ENCODE results near the gene ADCY4.
"Not testable (repeated sequence)": the region's sequence is repeated elsewhere in the genome, so short reads cannot be mapped to it uniquely, and the experiment has no call there.

The ADCY4 gene

DNA sequence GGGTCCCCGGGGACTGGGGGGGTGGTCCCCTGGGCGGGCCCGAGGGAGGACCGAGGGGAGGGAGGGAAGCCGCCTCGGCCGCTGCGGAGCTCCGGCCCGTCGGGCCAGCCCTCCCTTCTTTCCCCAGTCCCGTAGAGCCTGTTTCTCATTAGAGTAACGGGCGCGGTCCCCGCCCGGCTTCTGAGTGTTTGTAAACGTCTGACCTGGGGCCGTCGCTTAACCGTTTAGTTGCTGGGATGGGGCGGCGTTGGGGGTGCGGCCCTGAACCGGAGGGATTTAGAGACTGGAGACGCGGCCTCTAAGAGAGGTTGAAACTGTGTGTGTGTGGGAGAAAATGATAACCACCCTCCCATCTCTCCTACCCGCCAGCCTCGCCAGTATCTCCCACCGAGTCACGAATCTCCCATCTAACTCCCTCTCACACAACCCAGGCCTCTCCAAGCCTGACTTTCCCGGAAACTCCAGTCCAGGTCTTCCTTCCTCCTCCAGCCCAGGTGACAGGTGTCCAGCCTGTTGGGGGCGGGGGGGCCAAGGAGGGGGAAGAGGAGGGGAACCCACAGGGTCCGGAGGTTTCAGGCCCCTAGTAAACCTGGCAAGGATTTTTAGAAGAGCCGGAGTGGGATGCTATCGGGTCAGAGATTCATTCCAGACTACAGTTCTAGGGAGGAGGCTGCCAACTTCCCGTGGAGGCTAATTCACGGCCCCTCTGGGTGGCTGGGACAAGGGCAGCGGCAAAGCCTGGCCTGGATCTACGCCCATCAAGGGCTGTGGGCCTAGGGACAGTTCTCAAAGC lies 32.0 kb upstream of the ADCY4 start:
- no peak for DNase-seq

DNA sequence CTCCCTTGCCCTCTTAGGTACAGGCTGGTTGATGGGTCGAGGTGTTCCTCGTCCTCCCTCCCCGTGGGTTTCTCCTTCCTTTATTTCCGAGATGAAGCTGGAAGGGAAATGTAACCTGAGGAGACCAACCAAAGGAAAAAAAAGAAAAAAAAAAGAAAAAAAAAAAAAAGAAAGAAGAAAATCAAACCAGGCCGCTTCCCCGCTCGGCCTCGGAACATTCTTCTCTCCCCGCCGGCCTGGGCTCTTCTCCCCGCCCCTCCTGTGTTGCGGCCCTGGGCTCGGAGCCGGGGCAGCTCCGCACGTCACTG lies 31.5 kb upstream of the ADCY4 start:
- DNase-seq: no peak

DNA sequence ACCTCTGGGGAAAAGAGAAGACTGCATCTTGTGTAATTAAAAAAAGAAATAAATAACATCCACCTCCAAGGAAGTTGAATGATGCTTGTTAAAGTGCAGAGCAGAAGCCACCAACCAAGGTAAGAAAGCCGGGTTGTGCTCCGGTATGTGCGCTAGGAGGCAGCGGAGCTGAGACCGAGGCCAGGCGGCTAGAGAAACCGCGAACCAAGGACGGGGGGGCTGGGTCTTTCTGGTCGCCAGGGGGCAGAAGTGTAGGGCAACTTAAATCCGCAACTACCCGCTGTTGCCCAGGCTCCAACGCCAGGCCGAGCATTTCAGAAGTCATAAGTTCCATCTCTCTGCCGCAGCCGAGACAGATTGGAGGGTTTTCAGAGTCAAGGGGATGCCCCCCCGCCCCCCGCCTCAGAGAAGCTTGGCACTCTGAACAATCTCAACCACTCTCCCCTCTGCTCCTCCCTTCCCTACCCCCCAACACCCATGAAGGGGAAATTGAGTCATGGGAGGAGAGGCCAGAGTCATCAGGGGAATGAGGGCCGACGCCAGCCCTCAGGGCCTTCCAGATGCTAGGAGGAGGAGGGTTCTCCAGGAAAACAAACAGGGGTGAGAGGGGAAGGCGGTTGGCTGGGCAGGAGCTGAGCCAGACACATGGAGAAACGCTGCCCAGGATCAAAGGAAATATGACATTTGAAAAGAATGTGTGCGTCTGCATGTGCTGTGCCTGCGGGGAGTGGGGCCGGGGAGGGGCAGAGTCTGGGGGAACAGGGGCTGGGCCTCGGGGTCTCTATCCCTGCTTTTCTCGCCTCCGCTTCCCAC lies 30.9 kb upstream of the ADCY4 start:
- peak; percentile 53 for DNase-seq

DNA sequence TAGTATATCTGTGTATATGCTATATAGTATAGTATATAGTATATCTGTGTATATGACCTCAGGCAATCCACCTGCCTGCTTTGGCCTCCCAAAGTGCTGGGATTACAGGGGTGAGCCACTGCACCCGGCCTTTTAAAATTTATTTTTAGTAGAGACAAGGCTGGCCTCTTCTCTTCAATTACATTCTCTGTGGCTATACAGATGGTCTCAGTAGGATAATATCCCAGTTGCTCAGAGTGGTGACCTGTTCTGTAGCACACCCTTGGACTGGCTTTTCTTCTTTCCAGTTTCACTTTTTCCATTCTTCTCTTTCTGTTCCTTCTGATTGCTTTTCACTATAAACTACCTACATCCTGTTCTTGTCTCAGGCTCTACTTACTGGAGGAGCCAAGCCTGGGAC lies 30.0 kb upstream of the ADCY4 start:
- DNase-seq: no peak

DNA sequence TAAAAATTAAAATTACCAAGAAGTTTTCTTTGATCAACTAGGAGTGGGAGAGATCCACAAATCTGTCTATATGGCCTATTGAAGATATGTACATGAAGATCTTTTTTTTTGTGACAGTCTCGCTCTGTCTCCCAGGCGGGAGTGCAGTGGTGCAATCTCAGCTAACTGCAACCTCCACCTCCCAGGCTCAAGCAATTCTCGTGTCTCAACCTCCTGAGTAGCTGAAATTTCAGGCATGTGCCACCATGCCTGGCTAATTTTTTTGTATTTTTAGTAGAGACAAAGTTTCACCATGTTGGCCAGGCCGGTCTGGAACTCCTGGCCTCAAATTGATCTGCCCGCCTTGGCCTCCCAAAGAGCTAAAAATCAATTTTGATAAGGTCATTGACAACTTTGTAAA lies 28.5 kb upstream of the ADCY4 start:
- no peak for DNase-seq

DNA sequence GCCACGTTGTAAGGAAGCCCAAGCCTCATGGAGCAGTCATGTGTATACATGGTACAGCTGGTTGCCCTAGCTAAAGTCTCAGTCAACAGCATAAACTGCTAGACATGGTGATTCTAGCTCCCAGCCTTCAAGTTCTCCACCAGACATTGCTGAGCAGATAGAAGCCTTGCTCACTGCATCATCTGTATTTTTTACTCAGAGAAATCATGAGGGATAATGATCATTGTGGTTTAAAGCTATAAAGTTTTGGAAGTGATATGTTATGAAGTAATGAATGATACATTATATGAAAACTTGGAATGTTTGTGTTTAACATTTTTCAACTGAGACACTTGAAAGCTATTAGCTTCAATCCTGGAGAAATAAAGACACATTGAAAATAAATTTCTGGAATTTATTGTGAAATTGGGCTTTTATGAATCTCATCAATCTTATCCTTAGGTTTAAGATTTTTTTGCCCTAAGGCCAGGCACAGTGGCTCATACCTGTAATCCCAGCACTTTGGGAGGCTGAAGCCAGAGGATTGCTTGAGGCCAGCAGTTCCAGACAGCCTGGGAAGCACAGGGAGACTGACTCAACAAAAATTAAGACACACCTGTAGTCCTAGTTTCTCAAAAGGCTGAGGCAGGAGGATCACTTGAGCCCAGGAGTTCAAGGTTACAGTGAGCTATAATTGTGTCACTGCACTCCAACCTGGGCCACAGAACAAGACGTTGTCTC lies 27.5 kb upstream of the ADCY4 start:
- no peak for DNase-seq

DNA sequence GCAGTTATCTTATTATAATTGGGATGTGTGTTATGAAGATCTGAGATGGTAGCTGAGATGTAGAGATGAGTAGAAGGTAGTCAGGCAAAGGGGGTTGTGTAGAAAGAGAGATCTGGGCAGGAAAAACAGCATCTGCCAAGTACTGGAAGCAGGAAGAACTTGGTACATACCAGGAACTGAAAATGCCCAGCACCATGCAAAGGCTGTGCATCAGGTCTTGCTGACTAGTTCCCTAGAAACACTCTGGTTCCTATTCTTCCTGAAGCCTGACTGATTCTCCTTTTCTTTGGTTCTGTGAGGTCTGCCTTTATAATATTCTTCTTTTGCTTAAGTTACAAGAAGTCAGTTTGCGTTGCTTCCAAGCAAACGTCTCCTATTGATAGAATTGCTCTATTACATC lies 26.5 kb upstream of the ADCY4 start:
- DNase-seq: no peak

DNA sequence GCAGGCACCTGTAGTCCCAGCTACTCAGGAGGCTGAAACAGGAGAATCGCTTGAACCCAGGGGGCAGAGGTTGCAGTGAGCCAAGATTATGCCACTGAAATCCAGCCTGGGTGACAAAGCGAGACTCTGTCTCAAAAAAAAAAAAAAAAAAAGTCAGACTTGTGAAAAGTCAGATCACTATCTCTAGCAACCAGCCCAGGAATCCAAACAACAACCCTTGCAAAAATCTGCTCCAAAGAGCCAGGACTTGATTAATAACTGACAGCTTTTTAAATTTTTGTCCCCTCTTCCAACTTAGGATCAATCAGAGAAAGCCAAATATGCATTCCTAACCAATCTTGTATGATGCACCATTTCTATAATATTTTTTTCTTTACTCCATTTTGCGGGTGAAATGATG lies 25.4 kb upstream of the ADCY4 start:
- no peak for DNase-seq

DNA sequence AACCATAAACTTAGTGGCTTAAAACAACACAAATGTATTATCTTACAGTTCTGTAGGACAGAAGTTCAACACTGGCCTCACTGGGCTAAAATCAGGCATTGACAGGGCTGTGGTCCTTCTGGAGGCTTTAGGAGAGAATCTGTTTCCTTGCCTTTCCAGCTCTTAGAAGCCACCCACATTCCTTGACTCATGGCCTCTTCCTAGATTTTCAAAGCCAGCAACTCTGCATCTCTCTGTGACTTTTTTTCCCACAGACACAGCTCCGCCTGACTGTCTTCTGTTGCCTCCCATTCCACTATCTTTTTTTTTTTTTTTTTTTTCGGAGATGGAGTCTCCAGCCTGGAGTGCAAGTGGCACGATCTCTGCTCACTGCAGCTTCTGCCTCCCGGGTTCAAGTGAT lies 21.3 kb upstream of the ADCY4 start:
- no peak for DNase-seq

DNA sequence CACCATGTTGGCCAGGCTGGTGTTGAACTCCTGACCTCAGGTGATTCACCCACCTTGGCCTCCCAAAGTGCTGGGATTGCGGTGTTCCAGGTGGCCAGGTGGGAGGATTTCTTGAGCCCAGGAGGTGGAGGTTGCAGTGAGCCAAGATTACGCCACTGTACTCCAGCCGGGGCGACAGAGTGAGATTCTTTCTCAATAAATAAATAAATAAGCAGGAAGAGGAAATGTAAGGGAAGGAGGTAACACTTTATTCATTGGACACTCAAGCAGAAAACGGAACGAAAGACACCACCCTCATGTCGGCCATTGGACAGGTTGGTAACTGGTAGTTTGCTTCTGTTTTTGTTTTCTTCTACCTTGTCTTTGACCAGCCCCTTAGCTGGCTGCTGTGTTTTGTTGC lies 20.1 kb upstream of the ADCY4 start:
- DNase-seq: no peak

DNA sequence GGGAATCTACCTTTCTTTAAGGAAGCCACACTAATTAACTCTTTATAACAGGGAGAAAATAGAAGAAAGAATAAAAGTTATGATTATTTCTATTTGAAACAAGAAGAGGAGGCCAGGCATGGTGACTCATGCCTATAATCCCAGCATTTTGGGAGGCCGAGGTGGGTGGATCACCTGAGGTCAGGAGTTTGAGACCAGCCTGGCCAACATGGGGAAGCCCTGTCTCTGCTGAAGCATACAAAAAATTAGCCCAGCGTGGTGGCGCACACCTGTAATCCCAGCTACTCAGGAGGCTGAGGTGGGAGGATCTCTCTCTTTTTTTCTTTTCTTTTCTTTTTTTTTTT lies 19.6 kb upstream of the ADCY4 start:
- not testable (repeated sequence) for DNase-seq

DNA sequence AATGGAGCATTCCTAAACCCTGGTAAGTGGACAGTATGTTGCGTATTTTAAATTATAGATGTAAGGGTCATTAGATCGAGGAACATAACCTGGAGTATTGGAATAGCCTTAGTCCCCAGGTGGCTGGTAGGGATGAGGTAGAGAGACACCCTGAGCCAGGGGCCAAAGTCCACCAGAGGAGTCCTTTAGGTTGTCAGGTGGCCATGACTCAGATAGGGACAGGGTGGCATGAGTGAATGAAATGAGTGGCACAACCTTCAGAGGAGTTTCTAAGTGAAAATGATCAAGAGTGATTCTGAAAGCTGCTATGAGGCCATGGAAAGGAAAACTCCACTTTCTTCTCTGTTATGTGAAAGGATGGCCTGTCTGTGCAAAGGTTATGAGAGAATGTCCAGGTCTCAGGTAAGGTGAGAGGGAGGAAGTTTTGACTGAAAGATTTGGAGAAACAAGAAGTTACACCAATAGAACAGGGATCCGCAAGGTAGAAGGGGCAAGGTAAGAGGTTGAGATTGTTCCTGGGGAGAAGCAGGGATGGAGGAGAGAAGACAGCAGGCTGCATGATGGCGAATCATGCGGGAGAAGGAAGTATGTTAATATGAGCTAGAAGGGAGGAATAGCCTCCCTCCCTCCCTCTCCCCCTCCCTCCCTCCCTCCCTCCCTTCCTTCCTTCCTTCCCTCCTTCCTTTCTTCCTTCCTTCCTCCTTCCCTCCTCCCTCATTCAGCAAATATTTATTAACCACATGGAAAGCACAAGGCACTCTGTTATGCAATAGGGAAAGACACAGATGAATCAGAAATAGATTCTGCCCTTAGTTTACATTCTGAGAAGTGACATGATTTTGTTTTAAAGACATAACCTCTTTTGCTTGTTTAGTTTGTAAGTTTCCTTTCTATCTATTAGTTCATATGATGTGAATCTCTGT lies 18.9 kb upstream of the ADCY4 start:
- no peak for DNase-seq

DNA sequence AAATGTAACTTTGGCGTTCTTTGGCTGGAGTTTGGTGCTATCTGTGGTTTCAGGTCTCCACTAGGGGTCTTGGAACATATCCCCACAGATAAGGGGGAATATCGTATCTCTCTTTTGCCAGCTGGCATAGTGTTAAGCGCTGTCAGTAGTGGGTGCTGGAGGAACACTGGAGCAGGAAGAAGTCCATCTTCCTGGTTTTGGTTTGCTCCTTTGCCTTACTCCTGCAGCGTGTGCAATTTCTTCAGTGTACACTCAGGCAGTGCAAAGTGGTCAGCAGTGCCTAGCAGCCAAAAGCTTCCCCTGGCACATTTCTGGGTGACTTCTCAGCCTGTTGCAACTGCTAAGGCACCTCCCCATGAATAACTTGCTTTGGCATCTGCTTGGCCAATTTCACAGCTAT lies 16.6 kb upstream of the ADCY4 start:
- no peak for DNase-seq

DNA sequence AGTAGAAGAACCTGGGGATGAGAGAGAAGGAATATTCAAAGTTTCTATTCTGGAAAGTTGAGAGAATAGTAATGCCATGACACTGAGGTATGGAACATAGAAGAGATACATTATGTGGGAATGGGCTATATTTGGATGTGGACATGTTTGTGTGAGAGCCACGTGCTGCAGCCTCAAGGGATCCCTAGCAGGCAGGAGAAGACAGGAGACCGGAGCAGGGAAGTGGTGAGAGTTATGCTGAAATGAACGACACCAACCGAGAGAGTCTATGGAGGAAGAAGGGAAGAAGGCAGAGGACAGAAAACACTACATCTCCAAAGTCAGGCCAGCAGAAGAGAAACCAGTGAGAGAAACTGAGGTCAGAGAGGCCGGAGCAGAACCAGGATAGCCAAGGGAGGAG lies 14.9 kb upstream of the ADCY4 start:
- no peak for DNase-seq

DNA sequence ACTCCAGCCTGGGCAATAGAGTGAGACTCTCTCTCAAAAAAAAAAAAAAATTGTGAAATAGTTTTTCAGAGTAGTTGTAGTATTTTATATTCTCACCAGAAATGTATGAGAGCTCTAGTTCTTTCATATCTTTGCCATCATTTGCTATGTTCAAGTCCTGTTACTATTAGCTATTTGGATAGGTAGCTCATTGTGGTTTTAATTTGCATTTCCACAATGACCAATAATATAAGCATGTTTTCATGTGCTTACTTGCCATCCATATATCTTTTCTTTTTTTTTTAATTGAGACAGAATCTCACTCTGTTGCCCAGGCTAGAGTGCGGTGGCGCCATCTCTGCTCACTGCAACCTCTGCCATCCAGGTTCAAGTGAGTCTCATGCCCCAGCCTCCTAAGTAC lies 13.3 kb upstream of the ADCY4 start:
- no peak for DNase-seq

DNA sequence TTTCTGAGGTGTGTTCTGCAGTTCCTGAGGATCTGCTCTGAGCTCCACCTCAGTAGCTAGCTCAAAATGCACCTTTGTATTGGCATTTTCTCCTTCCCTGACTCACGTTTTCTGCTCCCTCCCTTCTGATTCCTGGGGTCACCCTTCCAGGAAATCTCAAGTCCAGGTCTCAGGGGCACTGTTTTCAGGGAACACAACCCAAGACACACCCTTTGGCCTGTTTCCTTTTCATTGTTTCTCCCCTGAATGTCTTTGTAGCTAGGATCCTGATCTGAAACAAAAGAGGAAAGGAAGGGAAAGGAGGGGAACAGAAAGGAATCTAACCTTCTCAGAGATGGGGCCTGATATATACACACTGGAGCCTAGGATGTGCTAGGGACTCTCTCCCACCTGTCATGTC lies 12.3 kb upstream of the ADCY4 start:
- no peak for DNase-seq

DNA sequence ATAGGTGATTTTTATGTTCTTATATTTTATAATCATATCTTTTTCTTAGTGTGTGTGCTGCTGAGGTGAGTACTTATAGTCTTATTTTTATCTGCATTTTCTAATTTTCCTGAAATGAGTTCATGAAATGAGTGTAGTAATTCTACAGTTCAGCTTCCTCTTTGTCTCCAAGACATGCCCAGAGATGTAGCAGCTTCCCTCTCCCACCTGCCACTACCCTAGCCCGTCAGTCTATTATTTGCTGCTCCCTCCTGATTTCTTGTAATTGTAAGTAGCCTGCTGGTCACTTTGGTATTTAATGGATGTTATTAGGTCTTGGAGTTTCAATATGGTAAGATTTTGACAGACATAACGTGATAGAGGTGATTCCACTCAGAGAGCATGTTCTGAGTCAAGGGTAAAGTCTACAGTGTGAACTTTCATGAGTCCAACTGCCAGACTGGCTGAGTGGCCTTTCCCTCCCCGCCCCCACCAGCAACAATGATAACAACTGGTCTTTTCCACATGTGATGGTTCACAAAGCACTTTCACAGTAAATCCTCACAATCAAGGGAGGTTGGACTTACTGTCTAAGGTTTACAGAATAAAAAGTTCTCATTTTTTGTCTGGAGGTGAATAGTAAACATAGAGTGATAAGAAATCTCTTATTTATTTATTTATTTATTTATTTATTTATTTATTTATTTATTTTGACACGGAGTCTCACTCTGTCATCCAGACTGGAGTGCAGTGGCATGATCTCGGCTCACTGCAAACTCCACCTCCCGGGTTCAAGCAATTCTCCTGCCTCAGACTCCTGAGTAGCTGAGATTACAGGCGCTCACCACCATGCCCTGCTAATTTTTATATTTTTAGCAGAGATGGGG lies 9.2 kb upstream of the ADCY4 start:
- DNase-seq: no peak

DNA sequence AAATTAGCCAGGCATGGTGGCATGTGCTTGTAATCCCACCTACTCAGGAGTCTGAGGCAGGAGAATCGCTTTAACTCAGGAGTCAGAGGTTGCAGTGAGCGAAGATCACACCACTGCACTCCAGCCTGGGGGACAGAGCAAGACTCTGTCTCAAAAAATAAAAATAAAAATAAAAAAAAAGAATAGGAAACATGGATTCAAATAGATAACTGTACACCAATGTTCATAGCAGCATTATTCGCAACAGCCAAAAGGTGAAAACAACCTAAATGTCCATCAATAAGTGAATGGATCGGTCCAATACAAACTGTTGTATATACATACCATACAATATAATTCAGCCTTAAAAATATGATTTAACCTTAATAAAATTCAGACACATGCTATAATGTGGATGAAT lies 8.0 kb upstream of the ADCY4 start:
- no peak for DNase-seq

DNA sequence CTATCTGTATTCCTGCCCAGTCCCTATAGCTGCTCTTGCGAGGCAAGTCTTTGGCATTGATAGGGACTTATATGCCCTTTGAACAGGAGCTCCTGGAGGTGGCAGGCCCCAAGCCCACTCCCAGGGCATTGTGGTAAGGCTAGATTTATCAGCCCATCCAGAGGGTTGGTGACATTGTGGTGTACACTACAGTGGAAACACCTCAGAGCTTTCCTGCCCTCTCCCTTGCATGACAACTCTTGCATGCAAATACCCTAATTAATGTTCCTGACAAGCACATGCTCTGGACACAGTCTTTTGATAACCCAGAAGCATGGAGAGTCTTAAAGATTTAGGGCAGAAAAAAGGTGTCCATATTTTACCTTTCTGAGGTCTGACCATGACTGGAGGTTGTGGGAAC lies 5.7 kb upstream of the ADCY4 start:
- DNase-seq: no peak

DNA sequence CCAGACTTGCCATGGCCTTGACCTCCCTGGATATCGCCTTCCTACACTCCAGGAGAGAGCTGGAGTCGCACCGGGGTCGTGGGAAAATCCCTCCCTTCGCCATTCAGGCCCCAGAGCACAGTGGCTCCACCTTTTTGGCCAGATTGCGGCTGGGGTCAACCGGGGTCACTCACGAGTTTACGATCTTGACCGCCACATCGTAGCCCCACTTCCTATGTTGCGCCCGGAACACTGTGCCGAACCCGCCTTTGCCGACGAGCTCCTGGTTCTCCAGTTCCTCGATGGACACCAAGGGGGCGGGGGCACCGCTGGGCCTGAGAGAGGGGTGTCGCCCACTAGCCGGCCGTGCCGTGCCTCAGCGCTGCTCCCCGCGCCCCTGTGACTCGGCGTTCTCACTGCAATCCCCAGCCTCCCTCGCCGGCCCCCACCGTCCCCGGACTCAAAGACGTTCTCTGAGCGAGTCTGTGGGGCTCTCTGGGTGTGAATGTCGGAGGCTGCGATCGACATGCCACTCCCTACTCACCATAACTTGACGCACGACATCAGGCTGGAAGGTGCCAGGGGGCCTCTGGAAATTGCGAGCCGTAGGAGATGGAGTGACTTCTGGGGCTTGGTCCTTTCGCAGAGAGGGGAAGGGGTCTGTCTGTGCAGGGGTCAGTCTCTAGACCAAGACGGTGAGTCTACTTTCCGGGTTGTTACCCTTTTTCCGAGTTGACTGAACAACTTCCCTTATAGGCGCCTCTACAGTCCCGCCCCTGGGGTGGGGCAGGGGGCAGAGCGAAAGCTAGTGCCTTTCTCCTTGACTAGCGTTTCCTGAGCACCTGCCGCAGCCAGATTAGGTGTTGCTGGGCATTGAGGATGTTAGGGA lies 4.6 kb upstream of the ADCY4 start, which contains the start of gene RIPK3:
TSS of gene RIPK3 (minus strand) at position 708 of the 868 bp plus-strand sequence. CDS start at position 543, 165 bp downstream.
- peak; percentile 53 for DNase-seq

DNA sequence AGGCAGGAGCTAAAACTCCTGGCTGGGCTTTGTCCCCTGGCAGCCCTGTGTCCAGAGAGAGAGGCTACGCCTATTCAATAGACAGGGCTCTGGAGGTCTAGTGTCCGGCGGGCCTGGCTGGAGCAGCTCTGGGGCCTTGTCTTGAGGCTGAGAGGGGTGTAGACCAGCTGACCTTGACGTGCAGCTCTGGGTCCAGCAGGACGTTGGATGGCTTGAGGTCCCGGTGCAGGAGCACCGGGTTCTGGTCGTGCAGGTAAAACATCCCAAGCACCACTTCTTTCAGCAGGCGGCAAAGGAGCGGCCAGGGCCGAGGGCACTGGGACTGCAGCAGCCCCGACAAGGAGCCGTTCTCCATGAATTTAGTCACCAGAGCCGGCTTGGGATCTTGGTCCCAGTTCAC lies 4.0 kb upstream of the ADCY4 start:
- no peak for DNase-seq
